T-helper 2 cell treated with Interferon-gamma antibody and Interleukin-4, amounts not matched to agents 100 ng/mL and 5 ng/mL, for 36 hours (primary cell): ENCODE data around the gene GUCY2C. TPM values are rescaled to one million over a fixed set of nuclear protein-coding genes. Genes with fewer than 3 reads are reported as not detected.
"Not testable (repeated sequence)": the region's sequence is repeated elsewhere in the genome, so short reads cannot be mapped to it uniquely, and the experiment has no call there.

Source experiments
- intact Hi-C: fragments of 100-400 bp; cut with micrococcal nuclease; formaldehyde crosslinking; loops from one replicate; pipeline ENCODE4 v1.15.1; 2023
- total RNA-seq: library from RNA; stranded (reverse); gene quantifications from 2 replicates; pipeline ENCODE4 v1.2.3, GENCODE V29; 2022

GUCY2C gene
- total RNA-seq: not detected in 2 replicates

GRCh38 chr12:14696265-14696741 is at the start of gene GUCY2C:
Gene GUCY2C, minus strand, starts transcription at chr12:14696599. Its CDS starts 151 bp downstream, at chr12:14696448.
- intact Hi-C loops: no loop called here

- intact Hi-C loops: no loop called here
Measured at GRCh38 chr12:14743061-14743460, 46.7 kb upstream of the GUCY2C start.

GRCh38 chr12:14741942-14742341 is 45.5 kb upstream of the GUCY2C start:
- intact Hi-C loops: no loop called here

GRCh38 chr12:14741153-14741552 is 44.8 kb upstream of the GUCY2C start:
- intact Hi-C loops: no loop called here

- intact Hi-C loops: not testable (repeated sequence)
Measured at GRCh38 chr12:14736441-14736840, 40.0 kb upstream of the GUCY2C start.

GRCh38 chr12:14731821-14732220 is 35.4 kb upstream of the GUCY2C start:
- intact Hi-C loops: no loop called here

GRCh38 chr12:14729586-14729985 is 33.2 kb upstream of the GUCY2C start:
- intact Hi-C loops: loop anchor here (10.0 kb wide), 1 partner anchor 75 kb away; the partner anchor contains the start of genes C12orf60 and WBP11

GRCh38 chr12:14723763-14724162 is 27.4 kb upstream of the GUCY2C start:
- intact Hi-C loops: loop anchor here (1.0 to 10.0 kb wide), 5 partner anchors 44 to 545 kb away; partner anchors contain the start of genes C12orf60, RERG and WBP11

- intact Hi-C loops: loop anchor here (1.0 kb wide), 2 partner anchors 87 to 479 kb away; no protein-coding TSS in a partner anchor
Measured at GRCh38 chr12:14716848-14717444, 20.5 kb upstream of the GUCY2C start.

- intact Hi-C loops: no loop called here
Measured at GRCh38 chr12:14714437-14714836, 18.0 kb upstream of the GUCY2C start.

GRCh38 chr12:14710632-14711320 is 14.4 kb upstream of the GUCY2C start:
- intact Hi-C loops: no loop called here

GRCh38 chr12:14701809-14702568 is 5.6 kb upstream of the GUCY2C start:
- intact Hi-C loops: no loop called here

GRCh38 chr12:14700935-14701334 is 4.5 kb upstream of the GUCY2C start:
- intact Hi-C loops: no loop called here

- intact Hi-C loops: no loop called here
Measured at GRCh38 chr12:14699923-14700322, 3.5 kb upstream of the GUCY2C start.

- intact Hi-C loops: no loop called here
Measured at GRCh38 chr12:14698555-14698954, 2.2 kb upstream of the GUCY2C start.

- intact Hi-C loops: no loop called here
Measured at GRCh38 chr12:14695715-14696141, 671 bp downstream of the GUCY2C start.

GRCh38 chr12:14694970-14695369 is 1.4 kb downstream of the GUCY2C start:
- intact Hi-C loops: no loop called here

GRCh38 chr12:14694145-14694714 is 2.2 kb downstream of the GUCY2C start:
- intact Hi-C loops: no loop called here

- intact Hi-C loops: no loop called here
Measured at GRCh38 chr12:14693116-14693515, 3.3 kb downstream of the GUCY2C start.

GRCh38 chr12:14691560-14691959 is 4.8 kb downstream of the GUCY2C start:
- intact Hi-C loops: no loop called here

GRCh38 chr12:14689996-14690395 is 6.4 kb downstream of the GUCY2C start:
- intact Hi-C loops: no loop called here

GRCh38 chr12:14689144-14689543 is 7.3 kb downstream of the GUCY2C start:
- intact Hi-C loops: no loop called here
